ENCODE results near the gene TPH1.

TPH1 gene

GRCh38 chr11:18012122-18012905 is 33.8 kb downstream of the TPH1 start:
- TF ChIP-seq, protein P1, sequence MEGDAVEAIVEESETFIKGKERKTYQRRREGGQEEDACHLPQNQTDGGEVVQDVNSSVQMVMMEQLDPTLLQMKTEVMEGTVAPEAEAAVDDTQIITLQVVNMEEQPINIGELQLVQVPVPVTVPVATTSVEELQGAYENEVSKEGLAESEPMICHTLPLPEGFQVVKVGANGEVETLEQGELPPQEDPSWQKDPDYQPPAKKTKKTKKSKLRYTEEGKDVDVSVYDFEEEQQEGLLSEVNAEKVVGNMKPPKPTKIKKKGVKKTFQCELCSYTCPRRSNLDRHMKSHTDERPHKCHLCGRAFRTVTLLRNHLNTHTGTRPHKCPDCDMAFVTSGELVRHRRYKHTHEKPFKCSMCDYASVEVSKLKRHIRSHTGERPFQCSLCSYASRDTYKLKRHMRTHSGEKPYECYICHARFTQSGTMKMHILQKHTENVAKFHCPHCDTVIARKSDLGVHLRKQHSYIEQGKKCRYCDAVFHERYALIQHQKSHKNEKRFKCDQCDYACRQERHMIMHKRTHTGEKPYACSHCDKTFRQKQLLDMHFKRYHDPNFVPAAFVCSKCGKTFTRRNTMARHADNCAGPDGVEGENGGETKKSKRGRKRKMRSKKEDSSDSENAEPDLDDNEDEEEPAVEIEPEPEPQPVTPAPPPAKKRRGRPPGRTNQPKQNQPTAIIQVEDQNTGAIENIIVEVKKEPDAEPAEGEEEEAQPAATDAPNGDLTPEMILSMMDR (IDR thresholded peaks at IDR 0.05; ENCODE audit: unreplicated experiment in 3 of 3), result no peak
- no peaks in the 10 kb centered on the region for H3K36me3 Mint-ChIP-seq (ENCODE audit: low read depth)
- H3K27me3 Mint-ChIP-seq (ENCODE audit: low read depth), result peaks cover 25% of the 10 kb centered on the region
- H3K9me3 Mint-ChIP-seq, result no peaks in the 10 kb centered on the region
- peak overlapping the region; percentile 88 to 99 (median 92) for H3K4me3 Mint-ChIP-seq
- H3K27ac Mint-ChIP-seq, result peak overlapping the region; percentile 21 to 58 (median 32)
- H3K4me1 Mint-ChIP-seq, result peaks cover 13% of the 10 kb centered on the region

- H3K4me3 Mint-ChIP-seq, result peak overlapping the region; percentile 88 to 99 (median 92)
Observed at GRCh38 chr11:18011633-18012032, 34.4 kb downstream of the TPH1 start.

GRCh38 chr11:18010977-18011586 is 35.0 kb downstream of the TPH1 start:
- H3K36me3 Mint-ChIP-seq (ENCODE audit: low read depth), result peaks cover 4% of the 10 kb centered on the region
- H3K9me3 Mint-ChIP-seq, result no peaks in the 10 kb centered on the region
- peaks cover 25% of the 10 kb centered on the region for H3K27me3 Mint-ChIP-seq (ENCODE audit: low read depth)
- peak overlapping the region; percentile 88 to 99 (median 92) for H3K4me3 Mint-ChIP-seq
- peaks cover 13% of the 10 kb centered on the region for H3K4me1 Mint-ChIP-seq
- TF ChIP-seq, protein P1 (IDR thresholded peaks at IDR 0.05; ENCODE audit: unreplicated experiment in 3 of 3), result no peak
- peak overlapping the region in 1 of 3 experiments; percentile 21 for H3K27ac Mint-ChIP-seq

More at GRCh38 chr11:18011633-18012032, 34.4 kb downstream of the TPH1 start:
- TF ChIP-seq, protein P1 (IDR thresholded peaks at IDR 0.05; ENCODE audit: unreplicated experiment in 3 of 3), result no peak
- H3K4me1 Mint-ChIP-seq, result peaks cover 13% of the 10 kb centered on the region
- H3K36me3 Mint-ChIP-seq (ENCODE audit: low read depth), result peaks cover 1% of the 10 kb centered on the region
- H3K27ac Mint-ChIP-seq, result peak overlapping the region; percentile 21 to 58 (median 32)
- no peaks in the 10 kb centered on the region for H3K9me3 Mint-ChIP-seq
- peaks cover 25% of the 10 kb centered on the region for H3K27me3 Mint-ChIP-seq (ENCODE audit: low read depth)

- TF ChIP-seq, protein P1 (IDR thresholded peaks at IDR 0.05; ENCODE audit: unreplicated experiment in 3 of 3), result no peak
- H3K4me3 Mint-ChIP-seq, result peak overlapping the region; percentile 40 to 88 (median 78)
- peaks cover 13% of the 10 kb centered on the region for H3K4me1 Mint-ChIP-seq
- H3K9me3 Mint-ChIP-seq, result no peaks in the 10 kb centered on the region
- peaks cover 22% of the 10 kb centered on the region for H3K27me3 Mint-ChIP-seq (ENCODE audit: low read depth)
- H3K36me3 Mint-ChIP-seq (ENCODE audit: low read depth), result peaks cover 4% of the 10 kb centered on the region
- H3K27ac Mint-ChIP-seq, result no peak overlapping the region
Observed at GRCh38 chr11:18010121-18010670, 35.9 kb downstream of the TPH1 start.

DNA sequence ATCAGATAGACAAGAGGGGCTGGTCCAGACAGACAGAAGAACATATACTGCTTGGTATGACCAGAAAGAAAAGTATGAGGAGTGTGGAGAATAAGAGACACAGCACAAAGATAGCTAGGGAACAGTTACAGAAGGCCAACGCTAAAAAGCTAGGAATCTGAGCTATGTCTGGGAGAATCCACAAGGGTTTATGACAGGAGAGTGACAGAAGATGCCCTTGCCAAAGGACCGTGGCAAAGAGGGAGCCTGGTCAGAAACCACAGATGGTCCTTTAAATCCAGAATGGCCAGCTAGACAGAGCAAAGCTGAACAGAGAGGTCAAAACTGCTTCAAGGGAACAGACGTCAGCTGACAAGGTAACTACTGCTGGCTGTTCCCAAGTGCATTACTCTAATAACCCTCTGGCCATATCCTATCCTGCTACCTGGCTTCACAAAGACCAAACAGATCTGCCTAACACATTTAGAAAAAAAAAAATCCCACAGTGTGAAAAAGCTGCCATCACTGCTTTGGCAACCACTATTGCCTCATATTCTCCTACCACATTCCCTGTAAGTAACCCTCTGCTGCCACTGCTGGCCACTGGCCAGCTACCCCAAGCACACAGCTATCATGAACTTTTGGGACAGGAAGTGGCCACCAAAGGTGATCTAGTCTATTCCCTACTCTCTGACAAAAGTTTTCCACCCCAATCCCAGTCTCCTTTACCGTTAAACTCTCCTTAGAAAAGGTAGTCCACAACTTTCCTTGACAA is 40.5 kb downstream of the TPH1 start:
- H3K9me3 Mint-ChIP-seq, result no peaks in the 10 kb centered on the region
- no peaks in the 10 kb centered on the region for H3K4me1 Mint-ChIP-seq
- H3K36me3 Mint-ChIP-seq (ENCODE audit: low read depth), result peaks cover 8% of the 10 kb centered on the region
- no peak overlapping the region for H3K4me3 Mint-ChIP-seq
- TF ChIP-seq, protein P1 (IDR thresholded peaks at IDR 0.05; ENCODE audit: unreplicated experiment in 3 of 3), result no peak
- H3K27me3 Mint-ChIP-seq (ENCODE audit: low read depth), result no peaks in the 10 kb centered on the region
- no peak overlapping the region for H3K27ac Mint-ChIP-seq
